Bone marrow (tissue), 2 donors: Measurements from ENCODE around the gene ANO2.

Source experiments
- DNase-seq, 2 donors: peaks; one replicate each; lab custom pipeline; 2025; lab: John Stamatoyannopoulos, UW

Gene ANO2

DNA sequence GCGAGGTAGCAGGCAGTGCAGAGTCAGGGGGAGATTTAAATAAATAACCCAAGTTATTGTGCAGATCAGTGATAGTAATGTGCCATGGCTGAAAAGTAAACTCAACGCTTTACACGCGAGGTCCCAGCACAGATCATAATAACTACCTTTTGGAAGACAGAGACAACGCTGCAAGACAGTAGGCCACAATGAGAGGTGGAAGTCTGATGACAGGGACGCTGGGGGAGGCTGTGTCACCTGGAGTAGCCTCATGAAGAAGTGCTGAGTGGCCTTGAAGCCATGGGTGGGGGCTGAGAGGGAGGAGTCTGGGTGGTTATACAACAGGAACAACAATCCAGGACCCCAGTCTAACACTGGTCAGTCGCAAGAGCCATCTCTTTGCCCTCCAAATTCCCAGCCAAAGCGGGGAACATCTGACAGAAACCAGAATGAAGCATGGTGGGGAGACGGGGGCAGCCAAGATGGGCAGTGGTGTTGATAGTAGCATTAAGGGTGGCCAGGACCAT lies 28.2 kb downstream of the ANO2 start:
- DNase-seq = no peak

DNA sequence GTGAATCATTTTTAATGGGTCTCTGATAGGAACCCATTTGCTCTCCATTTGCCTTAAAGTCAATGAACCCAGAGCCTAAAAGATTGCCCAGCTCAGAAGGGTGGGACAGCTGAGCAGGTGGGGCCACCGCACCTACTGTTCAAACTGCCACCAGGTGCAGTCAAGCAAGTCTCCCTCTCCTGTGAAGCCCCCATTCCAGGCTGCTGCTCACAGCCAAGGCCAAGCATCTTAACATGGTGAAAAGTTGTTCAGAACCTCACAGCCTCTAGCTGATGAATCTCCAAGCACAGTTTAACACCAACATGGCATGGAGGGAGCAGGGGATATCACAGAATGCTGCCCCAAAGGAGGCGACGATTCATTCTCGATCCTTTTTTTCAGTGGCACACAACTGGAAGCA lies 29.5 kb downstream of the ANO2 start:
- no peak for DNase-seq

DNA sequence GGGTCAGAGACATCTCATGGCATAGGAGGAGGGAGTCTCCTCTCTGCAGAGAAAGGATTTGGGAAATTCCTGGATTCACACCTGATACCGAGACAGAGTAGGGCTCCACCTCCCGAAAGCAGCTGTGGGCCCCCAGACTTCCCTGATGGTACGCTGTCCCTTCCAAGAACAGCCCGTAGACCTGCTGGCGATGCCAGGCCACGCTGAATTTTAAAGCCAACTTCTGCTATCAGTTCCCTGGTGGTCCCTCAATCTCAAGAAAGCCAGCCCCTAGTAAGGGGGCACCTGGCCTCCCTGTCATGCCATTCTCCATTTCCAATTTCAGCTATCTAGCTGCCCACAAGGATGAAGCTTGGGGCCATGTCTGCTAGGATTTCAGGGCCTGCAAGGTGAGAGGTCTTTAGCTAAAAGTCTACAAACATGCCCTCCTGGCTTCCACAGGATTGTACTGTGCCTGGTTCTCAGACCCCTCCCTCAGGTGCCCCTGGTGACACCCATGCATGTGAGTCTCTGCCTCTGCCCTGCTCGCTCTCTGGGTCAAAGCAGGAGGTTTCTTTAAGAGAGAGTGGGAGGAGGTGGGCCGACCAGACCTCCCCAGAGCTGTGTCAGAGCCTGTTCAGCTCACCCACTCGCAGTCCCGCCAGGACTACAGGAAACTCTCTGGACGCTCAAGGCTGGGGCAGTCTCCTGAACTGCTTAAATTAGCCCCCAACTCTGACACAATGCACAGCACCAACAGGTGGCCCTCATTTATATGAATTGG lies 30.5 kb downstream of the ANO2 start:
- DNase-seq = no peak

DNA sequence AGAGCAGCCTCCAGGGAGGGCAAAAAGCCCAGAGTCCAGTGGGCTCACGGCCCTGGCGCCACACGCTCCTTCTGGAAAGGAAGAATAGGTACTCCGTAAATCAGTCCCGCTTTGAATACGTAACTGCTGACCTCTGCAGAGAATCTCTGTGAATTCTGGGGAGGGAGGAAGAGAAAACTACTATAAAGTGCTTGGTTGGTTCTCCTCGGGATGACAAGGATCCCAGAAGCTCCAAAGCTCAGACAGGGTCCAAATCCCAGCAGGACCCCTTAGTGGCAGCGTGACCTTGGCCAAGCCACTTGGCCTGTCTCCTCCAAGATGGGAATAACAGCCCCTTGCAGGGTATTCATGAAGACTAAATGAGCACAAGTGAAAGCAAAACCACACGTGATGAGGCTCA lies 31.7 kb downstream of the ANO2 start:
- no peak for DNase-seq

DNA sequence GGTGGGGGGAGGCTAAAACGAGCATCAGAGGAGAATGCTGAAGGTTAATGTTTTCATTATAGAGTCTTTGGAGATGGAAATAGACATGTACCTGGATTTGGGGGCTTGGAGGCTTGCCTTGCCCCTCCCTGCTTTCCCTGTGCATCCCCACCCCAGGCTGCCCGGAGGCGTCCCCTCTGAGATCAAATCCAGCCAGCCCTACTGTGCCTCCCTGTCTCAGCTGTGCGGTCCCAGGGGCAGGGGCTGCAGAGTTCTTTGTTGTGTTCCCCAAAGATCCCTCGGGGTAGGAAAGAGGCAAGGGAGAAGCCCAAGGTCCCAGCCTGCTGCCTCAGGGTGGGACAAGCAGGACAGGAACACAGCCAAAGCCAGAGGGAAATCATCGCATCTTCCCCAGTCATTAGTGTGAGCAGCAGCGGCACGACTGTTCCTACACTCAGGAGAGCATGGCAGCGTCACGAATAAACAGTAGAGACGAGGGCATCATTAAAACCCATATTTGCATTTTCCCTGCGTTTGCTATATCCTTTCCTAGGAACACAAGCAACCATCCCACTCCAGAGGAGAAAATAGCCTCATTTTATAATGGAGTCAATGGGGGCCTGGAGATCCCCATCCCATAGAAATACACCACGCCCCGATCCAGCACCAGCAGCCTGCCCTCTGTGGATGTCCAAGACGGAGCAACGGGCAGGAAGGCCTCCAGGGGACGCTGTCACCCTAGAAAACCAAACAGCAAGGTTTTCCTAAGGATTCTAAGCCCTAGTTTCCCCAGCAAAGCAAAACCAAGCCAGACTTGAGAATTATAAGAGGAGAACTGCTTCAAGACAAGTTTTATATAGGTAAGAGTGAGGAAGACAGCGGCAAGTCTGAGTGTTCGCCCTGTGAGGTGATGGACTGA lies 32.4 kb downstream of the ANO2 start:
- no peak for DNase-seq

DNA sequence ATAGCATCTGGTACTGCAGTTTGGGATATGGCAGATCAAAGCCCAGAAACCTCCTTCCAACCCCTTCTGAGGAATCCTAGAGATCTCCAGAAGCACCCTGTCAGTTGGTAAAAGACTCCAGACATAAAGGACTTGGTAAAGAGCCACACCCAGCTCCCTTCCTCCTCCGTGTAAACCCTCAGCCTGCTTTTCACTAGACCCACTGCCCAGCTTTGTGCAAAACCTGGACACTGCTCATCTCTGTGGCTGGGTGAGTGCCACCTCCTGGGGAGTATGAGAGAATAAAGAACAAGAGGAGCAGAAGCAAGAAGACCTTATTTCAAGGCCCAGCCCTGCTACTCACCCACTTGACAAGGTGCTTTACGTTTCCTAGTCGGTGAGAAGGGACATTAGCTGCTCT lies 33.0 kb downstream of the ANO2 start:
- DNase-seq = no peak

DNA sequence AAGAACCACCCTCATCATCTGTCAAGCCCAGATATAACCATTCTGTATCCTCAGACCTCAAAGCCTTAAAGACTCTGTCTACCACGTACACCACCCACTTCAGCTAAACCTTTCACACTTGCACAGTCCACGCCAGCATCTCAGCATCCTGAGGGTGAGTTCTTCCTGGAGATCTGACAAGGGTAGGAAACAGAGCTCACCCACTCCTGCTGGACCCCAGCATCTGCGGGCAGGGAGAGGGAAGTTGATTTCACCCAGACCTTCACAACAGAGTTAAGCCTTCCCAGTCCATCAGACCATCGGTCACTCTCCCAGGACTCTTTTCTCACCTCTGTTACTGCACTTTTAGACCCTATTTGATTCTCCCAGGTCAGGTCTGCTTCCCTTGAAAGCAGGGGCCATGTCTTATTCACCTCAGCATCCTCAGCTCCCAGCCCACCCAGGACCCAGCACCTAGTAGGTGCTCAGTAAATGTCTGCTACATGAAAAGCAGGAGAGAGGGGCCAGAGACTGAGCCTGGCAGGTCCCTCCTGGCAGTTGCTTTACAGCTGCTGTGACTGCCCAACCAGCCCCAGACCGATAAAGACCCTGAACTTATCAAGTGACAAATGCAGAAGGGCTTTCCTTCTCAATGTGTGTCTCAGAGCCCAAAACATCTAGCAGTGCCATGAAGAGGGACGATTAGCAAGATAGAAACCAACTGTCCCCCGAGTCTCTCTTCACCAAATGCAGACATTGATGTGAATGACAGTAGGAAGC lies 34.1 kb downstream of the ANO2 start:
- no peak for DNase-seq

DNA sequence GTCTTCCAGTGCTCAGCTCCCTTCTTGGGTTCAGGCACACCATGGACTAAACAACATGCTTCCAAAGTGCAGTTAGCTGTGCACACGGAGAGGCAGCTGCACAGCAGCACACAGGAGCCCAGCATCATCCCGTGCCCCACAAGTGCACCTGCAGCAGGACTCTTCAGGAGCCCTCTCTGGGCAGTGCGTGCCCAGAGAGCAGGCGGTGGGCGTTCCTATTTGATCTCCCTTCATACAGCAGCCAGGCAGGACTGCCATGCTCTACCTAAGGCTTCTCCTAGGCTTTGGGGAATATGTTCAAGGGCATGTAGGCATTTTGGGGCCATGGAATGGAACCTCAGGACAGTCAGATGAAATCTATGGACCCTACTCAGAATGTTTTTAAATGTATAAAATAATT lies 35.5 kb downstream of the ANO2 start:
- no peak for DNase-seq

DNA sequence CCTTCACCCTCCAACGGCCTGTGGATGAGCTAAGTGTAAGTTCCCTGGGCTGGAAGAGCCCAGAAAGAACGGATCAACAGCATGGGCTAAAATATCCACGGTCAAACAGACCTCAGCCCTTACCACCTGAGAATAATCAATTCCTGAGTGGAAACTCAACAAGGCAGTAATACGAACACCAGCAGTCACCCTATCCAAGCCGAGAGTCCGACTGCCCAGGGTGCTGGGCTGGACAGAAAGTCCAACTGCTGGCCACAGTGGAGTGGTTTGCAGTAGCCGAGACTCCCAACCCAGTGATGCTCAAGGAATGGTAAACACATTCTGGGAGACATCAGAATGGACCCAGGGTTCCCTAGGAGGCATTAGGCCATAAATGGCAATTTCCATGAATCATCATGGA lies 36.8 kb downstream of the ANO2 start:
- DNase-seq = no peak

DNA sequence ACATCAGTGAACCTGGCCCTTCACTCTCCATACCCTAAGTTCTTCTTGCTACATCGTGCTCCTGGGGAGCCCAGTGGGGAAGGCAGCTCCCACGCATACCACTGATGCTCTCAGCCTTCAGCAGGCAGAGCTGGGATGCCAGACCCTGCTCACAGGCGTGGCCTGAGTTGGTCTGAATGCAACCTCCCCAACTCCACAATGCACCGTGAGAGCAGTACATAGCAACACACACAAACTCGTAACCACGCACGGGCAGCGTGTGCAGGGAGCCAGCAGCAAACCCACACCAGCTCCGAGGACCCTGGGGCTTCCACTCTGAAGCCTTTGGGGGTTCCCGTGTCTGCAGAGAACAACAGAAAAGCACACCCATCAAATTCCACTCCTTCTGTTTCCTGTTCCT lies 37.3 kb downstream of the ANO2 start:
- no peak for DNase-seq

DNA sequence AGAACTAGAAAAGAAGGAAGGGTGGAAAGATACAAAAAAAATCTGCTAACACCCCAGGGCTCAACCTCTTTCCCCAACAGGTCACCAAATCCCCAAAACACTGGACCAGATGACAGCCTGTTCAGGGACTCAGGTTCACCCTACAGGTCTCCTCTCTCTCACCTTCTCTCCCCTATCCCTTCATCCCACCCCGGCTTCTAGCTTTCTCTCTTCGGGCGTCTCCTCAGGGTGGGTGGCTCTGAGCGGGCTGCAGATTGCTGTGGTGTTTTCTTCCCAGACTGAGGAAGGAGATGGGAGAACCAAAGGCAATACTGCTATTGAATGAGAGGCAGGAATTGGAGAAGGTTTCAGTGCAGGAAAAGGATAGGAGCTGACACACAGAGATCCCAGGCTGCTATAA lies 39.3 kb downstream of the ANO2 start:
- DNase-seq = no peak

DNA sequence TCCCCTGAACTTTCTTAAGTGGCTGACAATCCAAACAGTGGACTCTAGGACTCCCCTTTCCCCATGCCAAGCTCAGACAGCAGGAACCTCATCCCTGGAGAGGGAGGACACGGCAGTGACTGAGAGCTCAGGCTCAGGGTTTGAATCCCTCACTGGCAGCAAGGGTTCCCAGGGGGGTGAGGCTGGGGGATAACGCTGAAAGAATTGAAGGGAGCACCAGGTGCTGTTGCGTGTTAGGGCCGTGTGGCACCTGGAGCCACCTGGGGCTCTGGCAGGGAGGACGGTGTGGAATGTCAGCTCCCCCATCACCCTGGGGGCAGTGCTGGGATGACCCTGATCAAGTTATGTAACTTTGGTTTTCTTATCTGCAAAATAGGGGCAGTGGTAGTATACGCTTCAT lies 40.1 kb downstream of the ANO2 start:
- DNase-seq = no peak

DNA sequence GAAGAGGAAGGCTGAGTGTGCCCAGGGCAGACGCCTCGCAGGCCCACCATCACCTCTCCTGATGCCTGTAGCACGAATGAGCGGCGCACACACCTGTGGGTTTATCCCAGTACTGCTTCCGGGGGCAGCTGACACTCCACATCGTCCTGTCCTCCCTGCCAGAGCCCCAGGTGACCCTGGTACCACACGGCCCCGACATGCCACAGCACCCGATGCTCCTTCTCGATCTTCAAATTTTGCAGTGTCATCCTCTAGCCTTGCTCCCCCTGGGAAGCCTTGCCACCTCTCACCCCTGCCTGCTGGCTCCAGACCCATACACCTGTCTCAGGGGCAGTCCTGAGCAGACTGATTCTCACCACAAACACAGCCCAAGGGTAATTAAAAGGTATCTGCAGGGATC lies 40.6 kb downstream of the ANO2 start:
- DNase-seq = no peak

DNA sequence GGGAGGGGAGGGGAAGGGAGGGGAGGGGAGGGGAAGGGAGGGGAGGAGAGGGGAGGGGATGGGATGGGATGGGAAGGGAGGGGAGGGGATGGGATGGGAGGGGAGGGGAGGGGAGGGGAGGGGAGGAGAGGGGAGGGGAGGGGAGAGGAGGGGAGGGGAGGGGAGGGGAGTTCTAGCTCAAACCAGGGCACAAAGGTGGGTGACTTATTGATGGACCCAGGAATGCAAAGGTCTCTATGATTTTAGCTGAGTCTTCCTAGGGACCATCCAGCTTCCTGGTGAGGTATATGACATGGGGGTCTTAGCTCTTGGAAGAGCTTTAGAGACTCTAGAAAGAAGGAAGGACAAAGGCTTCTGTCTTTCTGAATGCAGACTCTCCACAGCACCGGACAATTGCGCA lies 42.3 kb downstream of the ANO2 start:
- no peak for DNase-seq

DNA sequence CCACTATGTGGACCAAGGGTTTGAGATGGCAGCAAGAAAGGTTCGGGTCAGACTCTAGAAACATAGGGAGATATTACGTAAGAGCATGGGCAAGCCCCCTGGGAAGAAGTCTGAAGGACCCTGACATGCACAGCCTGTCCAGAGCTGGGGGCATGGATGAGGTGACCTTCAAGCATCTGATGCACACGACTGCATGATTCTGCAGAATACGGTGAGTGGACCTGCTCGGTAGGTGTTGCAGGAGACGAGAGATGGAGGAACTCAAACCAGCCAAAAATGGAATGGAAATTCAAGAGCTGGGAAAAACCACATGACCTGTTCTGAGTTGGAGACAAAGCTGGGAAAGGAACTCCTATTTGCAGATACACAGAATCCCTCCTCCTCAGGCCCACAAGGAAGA lies 43.6 kb downstream of the ANO2 start:
- no peak for DNase-seq

DNA sequence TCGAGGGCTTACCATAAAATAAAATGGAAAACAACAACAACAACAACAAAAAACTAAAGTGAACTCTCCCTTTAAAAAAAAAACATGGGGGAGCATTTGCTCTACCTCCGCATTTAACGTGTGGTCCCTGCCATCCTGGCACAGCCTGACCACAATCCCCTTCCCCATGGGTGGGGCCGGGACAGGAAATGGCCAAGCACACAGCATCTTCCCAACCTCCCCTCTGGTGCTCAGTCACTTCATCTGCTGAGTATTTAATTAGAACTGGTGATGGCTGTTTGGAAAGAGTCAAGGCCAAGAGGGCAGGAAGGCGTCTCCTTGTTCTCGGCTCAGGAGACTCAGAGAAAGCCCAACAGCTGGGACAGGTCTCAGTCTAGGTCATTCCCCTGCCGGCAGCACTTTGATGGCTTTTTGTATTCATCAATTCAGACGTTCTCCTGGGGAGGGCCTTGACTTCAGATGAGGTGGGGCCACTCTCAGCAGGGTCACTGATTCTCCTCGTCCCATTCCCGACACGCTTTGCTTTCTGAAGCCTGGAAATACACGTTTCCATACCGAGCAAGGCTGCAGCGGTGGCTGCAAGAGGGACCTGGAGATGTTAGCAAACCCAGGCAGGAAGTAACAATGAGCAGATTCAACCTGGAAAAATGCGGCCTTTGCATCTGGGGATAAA lies 44.4 kb downstream of the ANO2 start:
- DNase-seq = no peak

DNA sequence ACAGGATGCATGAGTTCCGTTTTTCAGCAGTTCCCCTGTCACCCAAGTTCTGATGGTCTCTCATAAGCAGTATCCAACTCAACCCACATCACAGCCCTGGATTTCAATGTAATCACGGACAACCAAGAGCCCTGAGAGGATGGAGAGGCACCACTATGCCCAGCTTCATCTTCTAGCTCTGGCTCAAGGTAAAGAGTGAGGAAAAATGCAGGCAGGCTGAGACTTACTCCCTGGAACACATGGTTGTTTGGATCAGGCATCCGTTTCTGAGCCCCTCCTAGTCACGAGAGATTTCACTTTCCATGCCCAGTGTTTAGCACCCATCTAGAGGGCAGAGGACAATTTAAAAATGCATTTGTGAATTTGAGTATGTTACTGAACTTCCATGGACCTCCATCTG lies 45.0 kb downstream of the ANO2 start:
- DNase-seq = no peak

DNA sequence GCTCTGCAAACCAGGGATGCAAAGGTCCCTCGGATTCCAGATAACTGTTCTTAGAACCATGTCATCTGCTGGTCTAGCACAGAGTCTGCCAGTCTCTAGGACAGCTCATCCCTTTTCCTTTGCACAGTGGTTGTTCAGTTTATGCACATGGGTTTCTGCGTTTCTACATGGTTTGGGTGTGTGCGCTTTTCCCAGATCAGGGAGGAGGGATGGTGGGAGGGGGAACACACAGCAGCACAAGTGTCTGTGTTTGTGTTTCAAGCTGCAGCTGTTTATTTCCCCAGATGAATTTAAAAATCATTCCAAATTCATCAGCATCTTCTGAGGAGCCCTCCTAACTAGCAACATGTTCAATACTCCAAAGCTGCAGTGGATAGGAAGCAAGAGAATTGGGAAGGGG lies 45.4 kb downstream of the ANO2 start:
- no peak for DNase-seq

DNA sequence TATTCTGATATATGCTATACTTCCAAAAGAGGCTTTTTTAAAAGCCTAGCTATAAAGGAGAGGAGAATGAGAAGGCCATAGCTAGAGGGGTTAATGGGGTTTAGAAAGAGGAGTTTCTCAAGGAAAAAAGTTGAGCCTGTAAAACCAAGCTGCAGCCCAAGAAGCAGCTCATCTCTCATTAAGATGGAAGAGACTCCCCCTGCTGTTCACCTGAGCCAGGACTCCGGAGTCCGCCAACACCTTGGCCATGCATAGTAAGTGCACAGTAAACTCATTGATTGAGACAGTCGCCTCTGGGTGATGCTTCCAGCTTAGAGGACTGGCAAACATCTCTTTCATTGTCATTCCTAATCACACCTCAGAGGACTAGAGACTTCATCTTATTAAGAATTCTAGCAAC lies 46.2 kb downstream of the ANO2 start:
- no peak for DNase-seq

DNA sequence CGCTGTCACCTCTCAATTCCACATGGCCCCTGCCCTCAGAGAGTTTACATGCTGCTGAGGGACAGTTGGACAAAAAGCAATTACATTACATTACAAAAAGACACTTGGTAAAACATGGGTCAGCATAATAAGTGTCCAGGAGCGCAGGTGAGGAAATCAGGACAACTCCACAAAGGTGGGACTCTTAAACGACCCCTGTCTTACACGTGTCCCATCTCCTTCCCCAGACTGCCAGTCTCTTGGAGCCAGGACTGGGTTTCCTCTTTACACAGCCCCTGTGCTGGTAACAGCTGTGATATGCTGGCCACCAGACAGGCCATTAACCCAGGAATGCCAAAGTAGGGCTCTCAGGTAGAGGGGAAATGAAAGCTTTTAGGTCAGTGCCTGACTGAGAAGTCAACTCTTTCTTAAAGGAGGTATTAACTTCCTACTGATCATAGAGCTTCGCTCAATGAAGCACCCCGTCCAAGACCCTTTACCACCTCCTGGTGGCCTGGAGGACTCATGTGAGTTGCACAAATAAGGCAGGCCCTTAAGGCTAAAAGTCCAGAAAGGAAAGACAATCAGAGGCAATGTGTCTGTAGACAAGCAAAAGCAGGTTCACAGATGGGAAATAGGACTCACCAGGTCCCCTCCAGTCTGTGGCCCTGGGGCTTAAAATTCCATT lies 55.5 kb downstream of the ANO2 start:
- no peak for DNase-seq

DNA sequence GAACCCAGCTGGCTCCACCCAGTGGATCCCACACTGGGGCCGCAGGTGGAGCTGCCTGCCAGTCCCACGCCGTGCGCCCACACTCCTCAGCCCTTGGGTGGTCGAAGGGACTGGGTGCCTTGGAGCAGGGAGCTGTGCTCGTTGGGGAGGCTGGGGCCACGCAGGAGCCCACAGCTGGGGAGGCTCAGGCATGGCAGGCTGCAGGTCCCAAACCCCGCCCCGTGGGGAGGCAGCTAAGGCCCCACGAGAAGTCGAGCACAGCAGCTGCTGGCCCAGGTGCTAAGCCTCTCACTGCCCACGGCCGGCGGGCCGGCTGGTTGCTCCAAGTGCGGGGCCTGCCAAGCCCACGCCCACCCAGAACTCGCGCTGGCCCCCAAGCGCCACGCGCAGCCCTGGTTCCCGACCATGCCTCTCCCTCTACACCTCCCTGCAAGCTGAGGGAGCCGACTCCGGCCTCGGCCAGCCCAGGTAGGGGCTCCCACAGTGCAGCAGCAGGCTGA lies 56.2 kb downstream of the ANO2 start:
- DNase-seq = no peak
